ENCODE measurements around the gene MRPS34. TPM values are rescaled to one million over a fixed set of nuclear protein-coding genes. Genes with fewer than 3 reads are reported as not detected.

Gene MRPS34
- total and polyA plus RNA-seq, 4 donors: 42.4 to 100 (median 58.7) TPM

DNA sequence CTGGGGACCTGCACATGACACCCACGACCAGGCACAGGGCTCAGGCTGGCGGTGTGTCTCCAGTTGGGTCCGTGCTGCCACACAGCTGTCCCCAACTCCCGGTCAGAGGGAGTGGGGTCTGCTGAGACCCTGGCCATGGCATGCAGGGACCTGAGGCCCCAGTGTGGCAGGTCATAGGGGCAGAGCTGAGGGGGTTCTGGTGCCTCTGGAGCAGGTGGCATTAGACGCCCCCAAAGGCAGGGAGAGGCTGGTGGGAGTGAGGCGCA is 14.1 kb upstream of the MRPS34 start:
- TF ChIP-seq GABPA (IDR thresholded peaks at IDR 0.05 in 1 of 2, conservative IDR thresholded peaks at IDR 0.05 in 1 of 2) (no peak), EGR1 (IDR thresholded peaks at IDR 0.05; ENCODE audit: low read depth in 2 of 2) (no peak), FOXA1 (IDR thresholded peaks at IDR 0.05) (no peak), JUND (IDR thresholded peaks at IDR 0.05) (no peak), HNF4G (IDR thresholded peaks at IDR 0.05) (no peak), RAD21 (IDR thresholded peaks at IDR 0.05) (no peak), SP1 (IDR thresholded peaks at IDR 0.05) (no peak), FOXA2 (IDR thresholded peaks at IDR 0.05) (no peak), RXRA (IDR thresholded peaks at IDR 0.05) (no peak), TAF1 (conservative IDR thresholded peaks at IDR 0.05) (no peak), NR2F2 (IDR thresholded peaks at IDR 0.05) (no peak), HNF4A (conservative IDR thresholded peaks at IDR 0.05) (no peak), YY1 (IDR thresholded peaks at IDR 0.05) (no peak)
- TF ChIP-seq, protein P1, sequence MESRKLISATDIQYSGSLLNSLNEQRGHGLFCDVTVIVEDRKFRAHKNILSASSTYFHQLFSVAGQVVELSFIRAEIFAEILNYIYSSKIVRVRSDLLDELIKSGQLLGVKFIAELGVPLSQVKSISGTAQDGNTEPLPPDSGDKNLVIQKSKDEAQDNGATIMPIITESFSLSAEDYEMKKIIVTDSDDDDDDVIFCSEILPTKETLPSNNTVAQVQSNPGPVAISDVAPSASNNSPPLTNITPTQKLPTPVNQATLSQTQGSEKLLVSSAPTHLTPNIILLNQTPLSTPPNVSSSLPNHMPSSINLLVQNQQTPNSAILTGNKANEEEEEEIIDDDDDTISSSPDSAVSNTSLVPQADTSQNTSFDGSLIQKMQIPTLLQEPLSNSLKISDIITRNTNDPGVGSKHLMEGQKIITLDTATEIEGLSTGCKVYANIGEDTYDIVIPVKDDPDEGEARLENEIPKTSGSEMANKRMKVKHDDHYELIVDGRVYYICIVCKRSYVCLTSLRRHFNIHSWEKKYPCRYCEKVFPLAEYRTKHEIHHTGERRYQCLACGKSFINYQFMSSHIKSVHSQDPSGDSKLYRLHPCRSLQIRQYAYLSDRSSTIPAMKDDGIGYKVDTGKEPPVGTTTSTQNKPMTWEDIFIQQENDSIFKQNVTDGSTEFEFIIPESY (IDR thresholded peaks at IDR 0.05): no peak
- TF ChIP-seq, protein P2, sequence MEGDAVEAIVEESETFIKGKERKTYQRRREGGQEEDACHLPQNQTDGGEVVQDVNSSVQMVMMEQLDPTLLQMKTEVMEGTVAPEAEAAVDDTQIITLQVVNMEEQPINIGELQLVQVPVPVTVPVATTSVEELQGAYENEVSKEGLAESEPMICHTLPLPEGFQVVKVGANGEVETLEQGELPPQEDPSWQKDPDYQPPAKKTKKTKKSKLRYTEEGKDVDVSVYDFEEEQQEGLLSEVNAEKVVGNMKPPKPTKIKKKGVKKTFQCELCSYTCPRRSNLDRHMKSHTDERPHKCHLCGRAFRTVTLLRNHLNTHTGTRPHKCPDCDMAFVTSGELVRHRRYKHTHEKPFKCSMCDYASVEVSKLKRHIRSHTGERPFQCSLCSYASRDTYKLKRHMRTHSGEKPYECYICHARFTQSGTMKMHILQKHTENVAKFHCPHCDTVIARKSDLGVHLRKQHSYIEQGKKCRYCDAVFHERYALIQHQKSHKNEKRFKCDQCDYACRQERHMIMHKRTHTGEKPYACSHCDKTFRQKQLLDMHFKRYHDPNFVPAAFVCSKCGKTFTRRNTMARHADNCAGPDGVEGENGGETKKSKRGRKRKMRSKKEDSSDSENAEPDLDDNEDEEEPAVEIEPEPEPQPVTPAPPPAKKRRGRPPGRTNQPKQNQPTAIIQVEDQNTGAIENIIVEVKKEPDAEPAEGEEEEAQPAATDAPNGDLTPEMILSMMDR (IDR thresholded peaks at IDR 0.05; ENCODE audit: low read depth, low read length, missing input control): no peak
- TF ChIP-seq, protein P3, sequence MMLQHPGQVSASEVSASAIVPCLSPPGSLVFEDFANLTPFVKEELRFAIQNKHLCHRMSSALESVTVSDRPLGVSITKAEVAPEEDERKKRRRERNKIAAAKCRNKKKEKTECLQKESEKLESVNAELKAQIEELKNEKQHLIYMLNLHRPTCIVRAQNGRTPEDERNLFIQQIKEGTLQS (IDR thresholded peaks at IDR 0.05): no peak
- TF ChIP-seq, protein P4, sequence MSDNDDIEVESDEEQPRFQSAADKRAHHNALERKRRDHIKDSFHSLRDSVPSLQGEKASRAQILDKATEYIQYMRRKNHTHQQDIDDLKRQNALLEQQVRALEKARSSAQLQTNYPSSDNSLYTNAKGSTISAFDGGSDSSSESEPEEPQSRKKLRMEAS (IDR thresholded peaks at IDR 0.05): no peak
- TF ChIP-seq, protein P5, sequence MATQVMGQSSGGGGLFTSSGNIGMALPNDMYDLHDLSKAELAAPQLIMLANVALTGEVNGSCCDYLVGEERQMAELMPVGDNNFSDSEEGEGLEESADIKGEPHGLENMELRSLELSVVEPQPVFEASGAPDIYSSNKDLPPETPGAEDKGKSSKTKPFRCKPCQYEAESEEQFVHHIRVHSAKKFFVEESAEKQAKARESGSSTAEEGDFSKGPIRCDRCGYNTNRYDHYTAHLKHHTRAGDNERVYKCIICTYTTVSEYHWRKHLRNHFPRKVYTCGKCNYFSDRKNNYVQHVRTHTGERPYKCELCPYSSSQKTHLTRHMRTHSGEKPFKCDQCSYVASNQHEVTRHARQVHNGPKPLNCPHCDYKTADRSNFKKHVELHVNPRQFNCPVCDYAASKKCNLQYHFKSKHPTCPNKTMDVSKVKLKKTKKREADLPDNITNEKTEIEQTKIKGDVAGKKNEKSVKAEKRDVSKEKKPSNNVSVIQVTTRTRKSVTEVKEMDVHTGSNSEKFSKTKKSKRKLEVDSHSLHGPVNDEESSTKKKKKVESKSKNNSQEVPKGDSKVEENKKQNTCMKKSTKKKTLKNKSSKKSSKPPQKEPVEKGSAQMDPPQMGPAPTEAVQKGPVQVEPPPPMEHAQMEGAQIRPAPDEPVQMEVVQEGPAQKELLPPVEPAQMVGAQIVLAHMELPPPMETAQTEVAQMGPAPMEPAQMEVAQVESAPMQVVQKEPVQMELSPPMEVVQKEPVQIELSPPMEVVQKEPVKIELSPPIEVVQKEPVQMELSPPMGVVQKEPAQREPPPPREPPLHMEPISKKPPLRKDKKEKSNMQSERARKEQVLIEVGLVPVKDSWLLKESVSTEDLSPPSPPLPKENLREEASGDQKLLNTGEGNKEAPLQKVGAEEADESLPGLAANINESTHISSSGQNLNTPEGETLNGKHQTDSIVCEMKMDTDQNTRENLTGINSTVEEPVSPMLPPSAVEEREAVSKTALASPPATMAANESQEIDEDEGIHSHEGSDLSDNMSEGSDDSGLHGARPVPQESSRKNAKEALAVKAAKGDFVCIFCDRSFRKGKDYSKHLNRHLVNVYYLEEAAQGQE (IDR thresholded peaks at IDR 0.05): no peak
- no peaks in the 10 kb centered on the region for H3K9me3 ChIP-seq (ENCODE audit: control insufficient read depth in 4 of 4, low read length in 3 of 4)
- 94% methylated on average over 6 of the region's 6 CpGs for WGBS
- peaks cover 7 to 62% (median 41%) of the 10 kb centered on the region in 4 donors for H3K4me1 ChIP-seq (ENCODE audit: control insufficient read depth in 4 of 4, insufficient read depth in 4 of 4, low read length in 3 of 4)
- DNase-seq (ENCODE audit: low spot score): no peak
- H3K36me3 ChIP-seq (ENCODE audit: control insufficient read depth in 4 of 4, insufficient read depth in 3 of 4, low read depth in 1 of 4, low read length in 3 of 4): peaks cover 0 to 34% (median 5%) of the 10 kb centered on the region in 4 donors
- H3K4me3 ChIP-seq (ENCODE audit: low read depth in 1 of 3, low read length in 3 of 3): no peak overlapping the region
- no peaks in the 10 kb centered on the region for H3K27me3 ChIP-seq (ENCODE audit: control insufficient read depth in 4 of 4, insufficient read depth in 4 of 4, low read length in 3 of 4)
- H3K9ac ChIP-seq (ENCODE audit: low read depth in 1 of 2, low read length in 2 of 2): no peak overlapping the region
- no peak overlapping the region for H3K27ac ChIP-seq (ENCODE audit: low read depth in 1 of 2, low read length in 2 of 2)

Measured in liver (tissue), 9 donors.